ENCODE measurements around the gene HAUS6.
"Not testable (repeated sequence)": the region's sequence is repeated elsewhere in the genome, so short reads cannot be mapped to it uniquely, and the experiment has no call there.

Gene HAUS6

GRCh38 chr9:19114680-19115270 is 12.1 kb upstream of the HAUS6 start:
- TF ChIP-seq ZFX (IDR thresholded peaks at IDR 0.05): no peak
- no peak for TF ChIP-seq CTCF (conservative IDR thresholded peaks at IDR 0.05)
- no peak overlapping the region for H3K27ac ChIP-seq

GRCh38 chr9:19113964-19114679 is 11.4 kb upstream of the HAUS6 start:
- H3K27ac ChIP-seq: no peak overlapping the region
- TF ChIP-seq ZFX (IDR thresholded peaks at IDR 0.05) (no peak), CTCF (conservative IDR thresholded peaks at IDR 0.05) (no peak)

DNA sequence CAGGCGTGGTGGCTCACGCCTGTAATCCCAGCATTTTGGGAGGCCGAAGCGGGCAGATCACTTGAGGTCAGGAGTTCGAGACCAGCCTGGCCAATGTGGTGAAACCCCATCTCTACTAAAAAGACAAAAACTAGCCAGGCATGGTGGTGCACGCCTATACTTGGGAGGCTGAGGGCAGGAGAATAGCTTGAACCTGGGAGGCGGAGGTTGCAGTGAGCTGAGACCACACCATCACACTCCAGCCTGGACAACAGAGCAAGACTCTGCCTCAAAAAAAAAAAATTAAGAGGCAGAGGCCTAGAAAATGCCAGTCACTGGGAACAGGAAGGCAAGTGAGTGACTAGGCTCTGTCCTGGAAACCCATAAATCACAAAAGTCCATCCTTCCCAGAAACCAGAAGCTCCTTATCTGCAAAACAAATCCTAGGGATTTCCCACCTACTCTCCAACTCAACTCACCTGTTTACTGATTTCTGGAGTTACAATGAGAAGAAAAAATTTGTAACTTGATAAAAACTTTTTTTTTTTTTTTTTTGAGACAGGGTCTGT is 10.4 kb upstream of the HAUS6 start:
- H3K27ac ChIP-seq: not testable (repeated sequence)

- TF ChIP-seq CTCF (conservative IDR thresholded peaks at IDR 0.05) (no peak), ZFX (IDR thresholded peaks at IDR 0.05) (no peak)
- no peak overlapping the region for H3K27ac ChIP-seq
These were observed 5.3 kb upstream of the HAUS6 start for GRCh38 chr9:19108038-19108437.

- no peak for TF ChIP-seq CTCF (conservative IDR thresholded peaks at IDR 0.05)
- TF ChIP-seq ZFX (IDR thresholded peaks at IDR 0.05): no peak
- H3K27ac ChIP-seq: no peak overlapping the region
These were observed 2.0 kb upstream of the HAUS6 start for GRCh38 chr9:19104515-19105282.

- peak overlapping the region; percentile 78 for H3K27ac ChIP-seq
- TF ChIP-seq CTCF (conservative IDR thresholded peaks at IDR 0.05) (no peak), ZFX (IDR thresholded peaks at IDR 0.05) (no peak)
These were observed 498 bp downstream of the HAUS6 start for GRCh38 chr9:19102181-19102630.

- TF ChIP-seq CTCF (conservative IDR thresholded peaks at IDR 0.05): no peak
- TF ChIP-seq ZFX (IDR thresholded peaks at IDR 0.05): no peak
These were observed 1.5 kb downstream of the HAUS6 start for GRCh38 chr9:19101203-19101602.

GRCh38 chr9:19097431-19097830 is 5.3 kb downstream of the HAUS6 start:
- not testable (repeated sequence) for H3K27ac ChIP-seq

More at GRCh38 chr9:19101203-19101602, 1.5 kb downstream of the HAUS6 start:
- H3K27ac ChIP-seq: peak overlapping the region; percentile 78; the same call in 1 of the 2 replicates
